CD4-positive, alpha-beta T cell (primary cell): ENCODE results near the gene MBNL2. TPM values are rescaled to one million over a fixed set of nuclear protein-coding genes. Genes with fewer than 3 reads are reported as not detected.

ENCODE experiments used
- ATAC-seq: fragments of 200-7000 bp; cut with Tn5 transposase; one replicate; pipeline ENCODE4 v1.10.0; 2022; ENCODE audit warnings: mild to moderate bottlenecking; ENCODE audit not compliant: poor library complexity
- CTCF ChIA-PET: fragments of 350-600 bp; sonication (Branson Sonifier 250); formaldehyde crosslinking; loops from one replicate; lab custom pipeline; 2021; ENCODE audit warnings: antibody characterized with exemption, inconsistent platforms; lab: Charles Lee
- POLR2A ChIA-PET: fragments of 350-600 bp; sonication (Branson Sonifier 250); formaldehyde crosslinking; loops from one replicate; lab custom pipeline; 2021; ENCODE audit warnings: antibody characterized with exemption, inconsistent platforms; lab: Charles Lee
- DNase-seq, 14 experiments: peaks; one replicate each; pipeline ENCODE4 v3.0.0-alpha.2; 2013 to 2020; ENCODE audit warnings: mixed read lengths in 2 of 14
- H3K27ac ChIP-seq, 2 donors: one replicate each; pipeline versions ENCODE4 v1.5.1 to v1.7.0; 2013; ENCODE audit warnings: low read length in 2 of 2, low read depth in 1 of 2, mild to moderate bottlenecking in 1 of 2
- H3K27me3 ChIP-seq, 2 experiments: 1 replicate in 1 of 2; 2 replicates in 1 of 2; pipeline versions ENCODE4 v1.6.1 to v1.7.0; 2013; ENCODE audit warnings: low read length in 2 of 2, control low read depth in 1 of 2, mild to moderate bottlenecking in 1 of 2, moderate library complexity in 1 of 2; ENCODE audit not compliant: insufficient read depth in 2 of 2, control insufficient read depth in 1 of 2
- H3K36me3 ChIP-seq: one replicate; pipeline ENCODE4 v1.6.1; 2013; ENCODE audit warnings: low read length, control low read depth; ENCODE audit not compliant: insufficient read depth
- H3K4me1 ChIP-seq: one replicate; pipeline ENCODE4 v1.6.1; 2013; ENCODE audit warnings: low read length, control low read depth; ENCODE audit not compliant: insufficient read depth
- H3K4me3 ChIP-seq: one replicate; pipeline ENCODE4 v1.5.1; 2013; ENCODE audit warnings: mild to moderate bottlenecking, low read length, moderate library complexity
- H3K9me3 ChIP-seq, 2 experiments: 1 replicate in 1 of 2; 2 replicates in 1 of 2; pipeline versions ENCODE4 v1.6.1 to v1.7.0; 2013; ENCODE audit warnings: low read length in 2 of 2, mild to moderate bottlenecking in 2 of 2, control low read depth in 1 of 2, moderate library complexity in 1 of 2; ENCODE audit not compliant: control insufficient read depth in 1 of 2, insufficient read depth in 1 of 2
- H3K27ac Mint-ChIP-seq: one replicate; pipeline ENCODE4 v1.8.0; 2020; ENCODE audit warnings: mixed read lengths
- H3K27me3 Mint-ChIP-seq: one replicate; pipeline ENCODE4 v1.8.0; 2021; ENCODE audit warnings: mixed read lengths
- H3K36me3 Mint-ChIP-seq: one replicate; pipeline ENCODE4 v1.8.0; 2021; ENCODE audit warnings: low read depth, mixed read lengths
- H3K4me1 Mint-ChIP-seq: one replicate; pipeline ENCODE4 v1.8.0; 2021; ENCODE audit warnings: low read depth, mixed read lengths
- H3K4me3 Mint-ChIP-seq: one replicate; pipeline ENCODE4 v1.8.0; 2020; ENCODE audit warnings: mild to moderate bottlenecking, mixed read lengths
- H3K9me3 Mint-ChIP-seq: one replicate; pipeline ENCODE4 v1.8.0; 2020; ENCODE audit warnings: mixed read lengths
- intact Hi-C, 2 experiments: fragments of 100-400 bp; cut with DNase I in 1 of 2; cut with micrococcal nuclease in 1 of 2; formaldehyde crosslinking; loops; one replicate each; pipeline versions ENCODE4 v1.15.1 to v1.9.0; 2023 to 2025; cut with DNase I, micrococcal nuclease
- total RNA-seq, 174 experiments: library from RNA in 2 of 174; stranded (reverse) in 2 of 174; gene quantifications; one replicate each; pipeline ENCODE4 v1.2.3 and lab custom pipeline; 2021 to 2026
- TF ChIP-seq, protein P1 (sequence below): fragments of 200-600 bp; IDR thresholded peaks from one replicate; pipeline ENCODE4 v1.8.0; 2022; ENCODE audit warnings: antibody characterized with exemption, mild to moderate bottlenecking

Gene MBNL2
- total RNA-seq, 2 experiments from 2014 or later, result 35.9 to 36.0 TPM

DNA sequence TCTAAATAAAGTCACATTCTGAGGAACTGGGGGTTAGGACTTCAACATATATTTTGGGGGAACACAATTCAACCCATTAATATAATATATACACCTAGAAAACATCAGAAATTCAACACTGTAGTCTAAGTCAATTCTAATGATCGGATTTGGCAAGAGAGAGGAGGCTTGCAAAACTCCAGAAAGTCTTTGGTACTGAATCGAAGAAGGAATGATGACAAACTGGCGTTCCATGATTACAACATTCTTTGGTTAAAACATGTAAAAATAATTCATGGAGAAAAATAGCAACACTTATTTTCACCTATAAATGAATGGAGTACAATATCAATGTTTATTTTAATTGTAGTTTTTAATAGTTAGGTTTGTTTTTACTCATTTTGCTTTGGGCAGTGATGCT is 62.4 kb downstream of the MBNL2 start:
- Histone ChIP-seq H3K4me1 (peaks cover 10% of the 10 kb centered on the region), H3K4me3 (no peak overlapping the region), H3K27ac (no peak overlapping the region), H3K9me3 (no peaks in the 10 kb centered on the region), H3K36me3 (no peaks in the 10 kb centered on the region), H3K27me3 (no peaks in the 10 kb centered on the region)
- Mint-ChIP-seq H3K27me3 (no peaks in the 10 kb centered on the region), H3K4me1 (peaks cover 58% of the 10 kb centered on the region), H3K9me3 (no peaks in the 10 kb centered on the region), H3K27ac (no peak overlapping the region), H3K4me3 (no peak overlapping the region), H3K36me3 (peaks cover 42% of the 10 kb centered on the region)
- DNase-seq (no peak), ATAC-seq (no peak)
- TF ChIP-seq, protein P1, sequence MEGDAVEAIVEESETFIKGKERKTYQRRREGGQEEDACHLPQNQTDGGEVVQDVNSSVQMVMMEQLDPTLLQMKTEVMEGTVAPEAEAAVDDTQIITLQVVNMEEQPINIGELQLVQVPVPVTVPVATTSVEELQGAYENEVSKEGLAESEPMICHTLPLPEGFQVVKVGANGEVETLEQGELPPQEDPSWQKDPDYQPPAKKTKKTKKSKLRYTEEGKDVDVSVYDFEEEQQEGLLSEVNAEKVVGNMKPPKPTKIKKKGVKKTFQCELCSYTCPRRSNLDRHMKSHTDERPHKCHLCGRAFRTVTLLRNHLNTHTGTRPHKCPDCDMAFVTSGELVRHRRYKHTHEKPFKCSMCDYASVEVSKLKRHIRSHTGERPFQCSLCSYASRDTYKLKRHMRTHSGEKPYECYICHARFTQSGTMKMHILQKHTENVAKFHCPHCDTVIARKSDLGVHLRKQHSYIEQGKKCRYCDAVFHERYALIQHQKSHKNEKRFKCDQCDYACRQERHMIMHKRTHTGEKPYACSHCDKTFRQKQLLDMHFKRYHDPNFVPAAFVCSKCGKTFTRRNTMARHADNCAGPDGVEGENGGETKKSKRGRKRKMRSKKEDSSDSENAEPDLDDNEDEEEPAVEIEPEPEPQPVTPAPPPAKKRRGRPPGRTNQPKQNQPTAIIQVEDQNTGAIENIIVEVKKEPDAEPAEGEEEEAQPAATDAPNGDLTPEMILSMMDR, result no peak
- POLR2A ChIA-PET, result no interaction called here
- CTCF ChIA-PET, result no interaction called here
- intact Hi-C loops, result no loop called here

DNA sequence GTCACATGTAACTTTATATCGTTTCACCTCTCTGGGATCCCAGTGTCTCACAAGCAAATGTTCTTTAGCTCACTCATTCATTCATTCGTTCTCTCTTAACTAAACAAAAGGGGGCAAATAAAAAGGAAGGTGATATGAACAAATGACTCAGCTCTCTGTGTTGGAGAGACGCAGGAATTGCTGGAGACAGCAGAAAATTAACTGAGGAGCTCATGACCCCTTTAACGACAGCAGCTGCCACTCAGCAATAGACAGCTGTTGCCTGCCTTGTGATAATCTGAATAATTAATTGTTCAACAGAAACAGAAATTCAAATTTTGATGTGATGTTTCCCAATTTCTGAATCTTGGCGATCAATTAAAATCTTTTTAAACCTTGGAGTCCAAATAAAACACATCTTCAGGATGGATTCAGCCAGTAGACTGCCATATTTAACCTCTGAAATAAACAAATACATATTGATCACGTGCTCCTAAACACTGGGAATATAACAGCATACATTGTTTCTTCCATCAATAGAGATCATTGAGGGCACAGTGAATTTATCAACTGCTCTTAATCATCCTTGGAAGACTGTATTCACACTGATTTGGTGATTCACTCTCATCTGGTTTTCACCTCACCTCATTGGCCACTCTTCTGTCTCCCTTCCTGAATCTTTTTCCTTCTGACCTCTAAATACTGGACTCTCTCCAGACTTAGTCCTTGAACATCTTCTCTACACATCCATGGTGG is 63.3 kb downstream of the MBNL2 start:
- H3K9me3 ChIP-seq, result no peaks in the 10 kb centered on the region
- no peak for DNase-seq
- peaks cover 56% of the 10 kb centered on the region for H3K4me1 Mint-ChIP-seq
- H3K4me1 ChIP-seq, result peaks cover 9% of the 10 kb centered on the region
- no peaks in the 10 kb centered on the region for H3K27me3 Mint-ChIP-seq
- H3K4me3 ChIP-seq, result no peak overlapping the region
- intact Hi-C loops, result no loop called here
- ATAC-seq, result no peak
- peaks cover 34% of the 10 kb centered on the region for H3K36me3 Mint-ChIP-seq
- TF ChIP-seq, protein P1, result no peak
- ChIA-PET CTCF (no interaction called here), POLR2A (interaction anchor here (0.6 kb wide), 1 partner anchor 31 kb away, joined by 3 read pairs; no protein-coding TSS in a partner anchor)
- no peak overlapping the region for H3K4me3 Mint-ChIP-seq
- H3K27me3 ChIP-seq, result no peaks in the 10 kb centered on the region
- no peaks in the 10 kb centered on the region for H3K9me3 Mint-ChIP-seq
- no peak overlapping the region for H3K27ac ChIP-seq
- no peak overlapping the region for H3K27ac Mint-ChIP-seq
- no peaks in the 10 kb centered on the region for H3K36me3 ChIP-seq

- Mint-ChIP-seq H3K9me3 (peaks cover 3% of the 10 kb centered on the region), H3K27me3 (no peaks in the 10 kb centered on the region), H3K4me1 (peaks cover 50% of the 10 kb centered on the region), H3K27ac (no peak overlapping the region), H3K4me3 (no peak overlapping the region), H3K36me3 (peaks cover 33% of the 10 kb centered on the region)
- TF ChIP-seq, protein P1, result no peak
- ATAC-seq (no peak), DNase-seq (no peak)
- POLR2A ChIA-PET, result no interaction called here
- H3K27ac ChIP-seq, result no peak overlapping the region
- no peak overlapping the region for H3K4me3 ChIP-seq
- CTCF ChIA-PET, result no interaction called here
- H3K4me1 ChIP-seq, result peaks cover 3% of the 10 kb centered on the region
- no peaks in the 10 kb centered on the region for H3K9me3 ChIP-seq
- intact Hi-C loops, result no loop called here
- H3K27me3 ChIP-seq, result no peaks in the 10 kb centered on the region
- no peaks in the 10 kb centered on the region for H3K36me3 ChIP-seq
Measured at GRCh38 chr13:97286317-97287046, 64.3 kb downstream of the MBNL2 start.
